HCT116 (cell line): ENCODE measurements around the gene SLC35G2. TPM values are rescaled to one million over a fixed set of nuclear protein-coding genes. Genes with fewer than 3 reads are reported as not detected.

Experiments
- ATAC-seq: fragments of 200-7000 bp; cut with Tn5 transposase; 2 replicates; pipeline ENCODE4 v1.9.1; 2020; ENCODE audit warnings: mild to moderate bottlenecking, moderate library complexity
- BruUV-seq: library from RNA; stranded (reverse); fragments of 400-500 nt; replicated peaks from 2 replicates; lab custom pipeline; 2021; lab: Mats Ljungman, UMichigan
- CTCF ChIA-PET: fragments of 300-600 bp; sonication (Branson Sonifier 250); formaldehyde crosslinking; loops from one replicate; lab custom pipeline; 2021; ENCODE audit warnings: antibody characterized with exemption; lab: Charles Lee
- POLR2A ChIA-PET: fragments of 300-600, 350-600 bp; sonication (Branson Sonifier 250); formaldehyde crosslinking; loops from one replicate; lab custom pipeline; 2021; ENCODE audit warnings: antibody characterized with exemption; lab: Charles Lee
- RAD21 ChIA-PET, 2 experiments: fragments of 300-600 bp; sonication (Branson Sonifier 250); formaldehyde crosslinking; loops; one replicate each; lab custom pipeline; 2023; ENCODE audit warnings: low total read pairs in 2 of 2; ENCODE audit not compliant: uncharacterized antibody in 2 of 2, unreplicated experiment in 2 of 2, low non-redundant PET in 1 of 2; lab: Charles Lee
- DNase-seq: peaks from one replicate; pipeline ENCODE4 v3.0.0-alpha.2; 2010; ENCODE audit warnings: low read depth, low spot score
- H2AFZ ChIP-seq: fragments of 200-600 bp; shearing (Covaris generic), sonication (generic); 2 replicates; pipeline ENCODE4 v1.6.1; 2017; ENCODE audit warnings: low read depth, mixed run types, mixed read lengths, antibody characterized with exemption, low read length; ENCODE audit not compliant: poor library complexity, severe bottlenecking
- H3K27ac ChIP-seq: 2 replicates; pipeline ENCODE4 v1.5.1; 2012; ENCODE audit warnings: low read depth, low read length
- H3K27me3 ChIP-seq: fragments of 200-600 bp; sonication (generic); 2 replicates; pipeline ENCODE4 v1.6.1; 2016; ENCODE audit warnings: mixed run types, low read length, mixed read lengths; ENCODE audit not compliant: insufficient read depth
- H3K36me3 ChIP-seq, 2 experiments: fragments of 200-500 bp in 1 of 2; fragments of 200-600 bp in 1 of 2; sonication (Bioruptor generic) in 1 of 2; sonication (generic) in 1 of 2; 2 replicates each; pipeline versions ENCODE4 v1.5.1 to v1.6.1; 2014 to 2016; ENCODE audit warnings: low read length in 2 of 2, inconsistent platforms in 1 of 2, mixed read lengths in 1 of 2, mixed run types in 1 of 2; ENCODE audit not compliant: insufficient read depth in 2 of 2, control insufficient read depth in 1 of 2
- H3K4me1 ChIP-seq, 2 experiments: fragments of 200-600 bp in 1 of 2; sonication (generic) in 1 of 2; 2 replicates each; pipeline versions ENCODE4 v1.5.1 to v1.6.1; 2012 to 2017; ENCODE audit warnings: low read length in 2 of 2, inconsistent platforms in 1 of 2, mild to moderate bottlenecking in 1 of 2, mixed read lengths in 1 of 2, mixed run types in 1 of 2, moderate library complexity in 1 of 2; ENCODE audit not compliant: insufficient read depth in 2 of 2, control insufficient read depth in 1 of 2
- H3K4me2 ChIP-seq: fragments of 200-600 bp; sonication (generic); 2 replicates; pipeline ENCODE4 v1.6.1; 2017; ENCODE audit warnings: mixed run types, low read length, mixed read lengths
- H3K4me3 ChIP-seq, 2 experiments: fragments of 200-600 bp in 1 of 2; sonication (generic) in 1 of 2; replicated peaks in 1 of 2; 2 replicates each; pipeline ENCODE4 v1.5.1; 2011 to 2016; ENCODE audit warnings: low read length in 2 of 2, control low read depth in 1 of 2, low read depth in 1 of 2, mild to moderate bottlenecking in 1 of 2, mixed read lengths in 1 of 2, mixed run types in 1 of 2
- H3K79me2 ChIP-seq: fragments of 200-600 bp; sonication (generic); 2 replicates; pipeline ENCODE4 v1.6.1; 2017; ENCODE audit warnings: mild to moderate bottlenecking, mixed run types, low read length, moderate library complexity, mixed read lengths; ENCODE audit not compliant: insufficient read depth
- H3K9ac ChIP-seq: fragments of 200-600 bp; sonication (generic); 2 replicates; pipeline ENCODE4 v1.6.1; 2016; ENCODE audit warnings: low read length, mixed read lengths
- H3K9me2 ChIP-seq: fragments of 200-600 bp; sonication (generic), shearing (Covaris generic); 2 replicates; pipeline ENCODE4 v1.6.1; 2017; ENCODE audit warnings: mixed run types, mild to moderate bottlenecking, moderate library complexity; ENCODE audit not compliant: insufficient read depth
- H3K9me3 ChIP-seq, 2 experiments: fragments of 200-500 bp in 1 of 2; fragments of 200-600 bp in 1 of 2; sonication (Bioruptor generic) in 1 of 2; sonication (generic) in 1 of 2; 2 replicates each; pipeline ENCODE4 v1.6.1; 2014 to 2017; ENCODE audit warnings: low read length in 2 of 2, mixed read lengths in 2 of 2, inconsistent platforms in 1 of 2, low read depth in 1 of 2, mild to moderate bottlenecking in 1 of 2, mixed run types in 1 of 2, moderate library complexity in 1 of 2; ENCODE audit not compliant: control insufficient read depth in 1 of 2, insufficient read depth in 1 of 2
- H4K20me1 ChIP-seq: fragments of 200-600 bp; sonication (generic), shearing (Covaris generic); 2 replicates; pipeline ENCODE4 v1.6.1; 2017; ENCODE audit warnings: mixed run types, mild to moderate bottlenecking, moderate library complexity; ENCODE audit not compliant: insufficient read depth
- CBX3 ChIP-seq: IDR thresholded peaks from 2 replicates; pipeline ENCODE4 v1.6.1; 2012; ENCODE audit warnings: low read depth
- CEBPB ChIP-seq: IDR thresholded peaks from 2 replicates; pipeline ENCODE4 v1.6.1; 2012; ENCODE audit warnings: low read depth
- EGR1 ChIP-seq: IDR thresholded peaks from 2 replicates; pipeline ENCODE4 v1.6.1; 2012; ENCODE audit warnings: low read depth
- ELF1 ChIP-seq: IDR thresholded peaks from 2 replicates; pipeline ENCODE4 v1.6.1; 2012; ENCODE audit warnings: low read depth, borderline replicate concordance
- EZH2 ChIP-seq: fragments of 200-600 bp; sonication (generic); IDR thresholded peaks from 2 replicates; pipeline ENCODE4 v1.6.1; 2017; ENCODE audit warnings: antibody characterized with exemption, mixed run types
- EZH2phosphoT487 ChIP-seq: fragments of 200-600 bp; IDR thresholded peaks from 2 replicates; pipeline ENCODE4 v1.6.1; 2018; ENCODE audit warnings: antibody characterized with exemption, borderline replicate concordance
- FOSL1 ChIP-seq: IDR thresholded peaks from 2 replicates; pipeline ENCODE4 v1.6.1; 2012; ENCODE audit warnings: low read depth
- JUND ChIP-seq: IDR thresholded peaks from 2 replicates; pipeline ENCODE4 v1.6.1; 2012
- POLR2A ChIP-seq: IDR thresholded peaks from 2 replicates; pipeline ENCODE4 v1.7.0; 2011; ENCODE audit warnings: borderline replicate concordance; ENCODE audit not compliant: insufficient read depth, insufficient read length; ENCODE audit errors: extremely low read depth
- POLR2AphosphoS5 ChIP-seq: IDR thresholded peaks from 2 replicates; pipeline ENCODE4 v1.6.1; 2011; ENCODE audit warnings: mild to moderate bottlenecking, low read depth, low read length, moderate library complexity
- SIN3A ChIP-seq: IDR thresholded peaks from 2 replicates; pipeline ENCODE4 v1.6.1; 2012; ENCODE audit warnings: low read depth
- SP1 ChIP-seq: IDR thresholded peaks from 2 replicates; pipeline ENCODE4 v1.6.1; 2012; ENCODE audit warnings: low read depth
- SRF ChIP-seq: IDR thresholded peaks from 2 replicates; pipeline ENCODE4 v1.6.1; 2012; ENCODE audit warnings: low read depth
- TCF7L2 ChIP-seq: IDR thresholded peaks from 2 replicates; pipeline ENCODE4 v1.7.0; 2011; ENCODE audit warnings: borderline replicate concordance, inconsistent platforms; ENCODE audit not compliant: insufficient read depth, insufficient read length; ENCODE audit errors: extremely low read depth
- YY1 ChIP-seq: IDR thresholded peaks from 2 replicates; pipeline ENCODE4 v1.6.1; 2011; ENCODE audit warnings: low read length, low read depth, moderate library complexity, mild to moderate bottlenecking; ENCODE audit not compliant: insufficient replicate concordance; ENCODE audit errors: extremely low read depth
- ZFX ChIP-seq: fragments of 450-650 bp; IDR thresholded peaks from 2 replicates; pipeline ENCODE4 v1.6.1; 2017
- ZNF274 ChIP-seq: fragments of 200-500 bp; sonication (Bioruptor generic); IDR thresholded peaks from 2 replicates; pipeline ENCODE4 v1.6.1; 2014; ENCODE audit warnings: mild to moderate bottlenecking, low read depth, low read length, inconsistent platforms
- intact Hi-C: fragments of 100-400 bp; cut with micrococcal nuclease; formaldehyde crosslinking; loops from 2 replicates; pipeline ENCODE4 v1.10.0; 2022
- total RNA-seq: library from RNA; stranded (reverse); gene quantifications from one replicate; pipeline ENCODE4 v1.2.1, GENCODE V29; 2021; ENCODE audit not compliant: unreplicated experiment
- TF ChIP-seq, protein P1 (sequence below): IDR thresholded peaks from 2 replicates; pipeline ENCODE4 v1.6.1; 2012
- TF ChIP-seq, protein P2 (sequence below): IDR thresholded peaks from 2 replicates; pipeline ENCODE4 v1.6.1; 2012; ENCODE audit warnings: low read depth
- TF ChIP-seq, protein P3 (sequence below): IDR thresholded peaks from 2 replicates; pipeline ENCODE4 v1.6.1; 2011; ENCODE audit warnings: mild to moderate bottlenecking, low read length, moderate library complexity; ENCODE audit not compliant: insufficient replicate concordance; ENCODE audit errors: extremely low read depth
- TF ChIP-seq, protein P4 (sequence below), 3 experiments: fragments of 200-600 bp in 1 of 3; sonication (generic) in 1 of 3; IDR thresholded peaks in 2 of 3; conservative IDR thresholded peaks in 1 of 3; 2 replicates each; pipeline ENCODE4 v1.5.1; 2012 to 2017; ENCODE audit warnings: low read depth in 2 of 3, low read length in 2 of 3, antibody characterized with exemption in 1 of 3, borderline replicate concordance in 1 of 3, control low read depth in 1 of 3, mild to moderate bottlenecking in 1 of 3, mixed read lengths in 1 of 3, mixed run types in 1 of 3, moderate library complexity in 1 of 3; ENCODE audit not compliant: insufficient read depth in 1 of 3

Gene SLC35G2
- total RNA-seq, 1 experiment from 2014 or later, result 3.3 TPM

DNA sequence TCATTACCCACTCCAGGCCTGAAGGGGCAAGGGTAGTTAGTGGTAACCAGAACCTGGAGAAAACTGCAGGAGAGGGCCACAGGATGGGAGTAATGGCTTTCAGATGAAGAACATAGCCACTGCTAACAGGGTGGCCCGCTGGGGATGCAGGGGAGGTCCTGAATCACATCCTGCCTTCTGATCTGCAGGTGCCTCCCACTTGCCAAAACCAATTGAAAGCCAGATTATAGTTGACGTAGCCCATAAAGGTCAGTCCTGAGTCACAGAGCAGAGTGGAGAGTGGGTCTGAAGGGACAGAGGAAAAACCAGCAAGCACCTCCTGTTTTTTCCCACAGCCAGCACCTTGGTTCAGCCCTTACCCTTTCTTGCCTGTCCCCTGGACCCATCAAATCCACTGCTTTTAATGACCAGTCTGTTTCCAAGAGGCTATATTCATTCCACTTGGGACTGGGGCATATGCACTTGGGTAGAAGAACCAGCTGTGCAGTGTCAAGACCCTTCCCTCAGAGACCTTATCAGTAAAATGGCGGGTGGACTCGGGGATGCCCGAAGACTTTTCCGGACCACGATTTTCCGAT, 646 bp upstream of the SLC35G2 start:
- Histone ChIP-seq H3K4me3 (peak overlapping the region; percentile 56 to 65), H3K9me3 (no peaks in the 10 kb centered on the region), H3K9me2 (no peaks in the 10 kb centered on the region), H3K9ac (peak overlapping the region; percentile 64), H3K79me2 (no peaks in the 10 kb centered on the region; the same call in 1 of the 2 replicates), H3K4me1 (peaks cover 0 to 20% of the 10 kb centered on the region in 2 experiments; a peak in 2 of 4 replicates), H3K4me2 (peak overlapping the region; percentile 86), H4K20me1 (no peaks in the 10 kb centered on the region), H3K36me3 (no peaks in the 10 kb centered on the region), H3K27me3 (no peaks in the 10 kb centered on the region), H2AFZ (peak overlapping the region; percentile 69), H3K27ac (peak overlapping the region; percentile 61; the same call in 1 of the 2 replicates)
- POLR2A ChIA-PET, result no interaction called here
- BruUV-seq, result no TSS peak
- ATAC-seq, result peak; percentile 82
- intact Hi-C loops, result no loop called here
- RAD21 ChIA-PET, result no interaction called here
- CTCF ChIA-PET, result no interaction called here
- peak; percentile 67 for DNase-seq
- no peak for TF ChIP-seq EGR1
- TF ChIP-seq YY1, result no peak
- no peak for TF ChIP-seq CEBPB
- TF ChIP-seq ELF1, result no peak
- no peak for TF ChIP-seq EZH2phosphoT487
- no peak for TF ChIP-seq FOSL1
- TF ChIP-seq POLR2A, result no peak
- peak; percentile 94 for TF ChIP-seq POLR2AphosphoS5
- no peak for TF ChIP-seq ZNF274
- TF ChIP-seq, protein P1, sequence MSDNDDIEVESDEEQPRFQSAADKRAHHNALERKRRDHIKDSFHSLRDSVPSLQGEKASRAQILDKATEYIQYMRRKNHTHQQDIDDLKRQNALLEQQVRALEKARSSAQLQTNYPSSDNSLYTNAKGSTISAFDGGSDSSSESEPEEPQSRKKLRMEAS, result no peak
- no peak for TF ChIP-seq CBX3
- peak; percentile 53 for TF ChIP-seq TCF7L2
- no peak for TF ChIP-seq EZH2
- TF ChIP-seq SIN3A, result peak; percentile 12; the same call in 1 of the 2 replicates
- TF ChIP-seq, protein P2, sequence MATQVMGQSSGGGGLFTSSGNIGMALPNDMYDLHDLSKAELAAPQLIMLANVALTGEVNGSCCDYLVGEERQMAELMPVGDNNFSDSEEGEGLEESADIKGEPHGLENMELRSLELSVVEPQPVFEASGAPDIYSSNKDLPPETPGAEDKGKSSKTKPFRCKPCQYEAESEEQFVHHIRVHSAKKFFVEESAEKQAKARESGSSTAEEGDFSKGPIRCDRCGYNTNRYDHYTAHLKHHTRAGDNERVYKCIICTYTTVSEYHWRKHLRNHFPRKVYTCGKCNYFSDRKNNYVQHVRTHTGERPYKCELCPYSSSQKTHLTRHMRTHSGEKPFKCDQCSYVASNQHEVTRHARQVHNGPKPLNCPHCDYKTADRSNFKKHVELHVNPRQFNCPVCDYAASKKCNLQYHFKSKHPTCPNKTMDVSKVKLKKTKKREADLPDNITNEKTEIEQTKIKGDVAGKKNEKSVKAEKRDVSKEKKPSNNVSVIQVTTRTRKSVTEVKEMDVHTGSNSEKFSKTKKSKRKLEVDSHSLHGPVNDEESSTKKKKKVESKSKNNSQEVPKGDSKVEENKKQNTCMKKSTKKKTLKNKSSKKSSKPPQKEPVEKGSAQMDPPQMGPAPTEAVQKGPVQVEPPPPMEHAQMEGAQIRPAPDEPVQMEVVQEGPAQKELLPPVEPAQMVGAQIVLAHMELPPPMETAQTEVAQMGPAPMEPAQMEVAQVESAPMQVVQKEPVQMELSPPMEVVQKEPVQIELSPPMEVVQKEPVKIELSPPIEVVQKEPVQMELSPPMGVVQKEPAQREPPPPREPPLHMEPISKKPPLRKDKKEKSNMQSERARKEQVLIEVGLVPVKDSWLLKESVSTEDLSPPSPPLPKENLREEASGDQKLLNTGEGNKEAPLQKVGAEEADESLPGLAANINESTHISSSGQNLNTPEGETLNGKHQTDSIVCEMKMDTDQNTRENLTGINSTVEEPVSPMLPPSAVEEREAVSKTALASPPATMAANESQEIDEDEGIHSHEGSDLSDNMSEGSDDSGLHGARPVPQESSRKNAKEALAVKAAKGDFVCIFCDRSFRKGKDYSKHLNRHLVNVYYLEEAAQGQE, result no peak
- TF ChIP-seq, protein P3, sequence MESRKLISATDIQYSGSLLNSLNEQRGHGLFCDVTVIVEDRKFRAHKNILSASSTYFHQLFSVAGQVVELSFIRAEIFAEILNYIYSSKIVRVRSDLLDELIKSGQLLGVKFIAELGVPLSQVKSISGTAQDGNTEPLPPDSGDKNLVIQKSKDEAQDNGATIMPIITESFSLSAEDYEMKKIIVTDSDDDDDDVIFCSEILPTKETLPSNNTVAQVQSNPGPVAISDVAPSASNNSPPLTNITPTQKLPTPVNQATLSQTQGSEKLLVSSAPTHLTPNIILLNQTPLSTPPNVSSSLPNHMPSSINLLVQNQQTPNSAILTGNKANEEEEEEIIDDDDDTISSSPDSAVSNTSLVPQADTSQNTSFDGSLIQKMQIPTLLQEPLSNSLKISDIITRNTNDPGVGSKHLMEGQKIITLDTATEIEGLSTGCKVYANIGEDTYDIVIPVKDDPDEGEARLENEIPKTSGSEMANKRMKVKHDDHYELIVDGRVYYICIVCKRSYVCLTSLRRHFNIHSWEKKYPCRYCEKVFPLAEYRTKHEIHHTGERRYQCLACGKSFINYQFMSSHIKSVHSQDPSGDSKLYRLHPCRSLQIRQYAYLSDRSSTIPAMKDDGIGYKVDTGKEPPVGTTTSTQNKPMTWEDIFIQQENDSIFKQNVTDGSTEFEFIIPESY, result no peak
- TF ChIP-seq JUND, result no peak
- peak; percentile 46; the same call in 1 of the 2 replicates for TF ChIP-seq SP1
- TF ChIP-seq SRF, result no peak
- TF ChIP-seq, protein P4, sequence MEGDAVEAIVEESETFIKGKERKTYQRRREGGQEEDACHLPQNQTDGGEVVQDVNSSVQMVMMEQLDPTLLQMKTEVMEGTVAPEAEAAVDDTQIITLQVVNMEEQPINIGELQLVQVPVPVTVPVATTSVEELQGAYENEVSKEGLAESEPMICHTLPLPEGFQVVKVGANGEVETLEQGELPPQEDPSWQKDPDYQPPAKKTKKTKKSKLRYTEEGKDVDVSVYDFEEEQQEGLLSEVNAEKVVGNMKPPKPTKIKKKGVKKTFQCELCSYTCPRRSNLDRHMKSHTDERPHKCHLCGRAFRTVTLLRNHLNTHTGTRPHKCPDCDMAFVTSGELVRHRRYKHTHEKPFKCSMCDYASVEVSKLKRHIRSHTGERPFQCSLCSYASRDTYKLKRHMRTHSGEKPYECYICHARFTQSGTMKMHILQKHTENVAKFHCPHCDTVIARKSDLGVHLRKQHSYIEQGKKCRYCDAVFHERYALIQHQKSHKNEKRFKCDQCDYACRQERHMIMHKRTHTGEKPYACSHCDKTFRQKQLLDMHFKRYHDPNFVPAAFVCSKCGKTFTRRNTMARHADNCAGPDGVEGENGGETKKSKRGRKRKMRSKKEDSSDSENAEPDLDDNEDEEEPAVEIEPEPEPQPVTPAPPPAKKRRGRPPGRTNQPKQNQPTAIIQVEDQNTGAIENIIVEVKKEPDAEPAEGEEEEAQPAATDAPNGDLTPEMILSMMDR (IDR thresholded peaks at IDR 0.05 in 2 of 3, conservative IDR thresholded peaks at IDR 0.05 in 1 of 3; ENCODE audit: borderline replicate concordance in 1 of 3, insufficient read depth in 1 of 3, low read depth in 2 of 3, low read length in 2 of 3), result no peak
- TF ChIP-seq ZFX, result no peak
